Stimulated activated CD4-positive, alpha-beta T cell treated with anti-CD3 and anti-CD28 coated beads, Interleukin-2, amount 100 ng/mL, for 24 hours (primary cell): ENCODE data around the gene CYP2B6.
"Not testable (repeated sequence)": the region's sequence is repeated elsewhere in the genome, so short reads cannot be mapped to it uniquely, and the experiment has no call there.

Experiments
- DNase-seq, 2 donors: peaks; one replicate each; pipeline ENCODE4 v3.0.0-alpha.2; 2020

Gene CYP2B6

DNA sequence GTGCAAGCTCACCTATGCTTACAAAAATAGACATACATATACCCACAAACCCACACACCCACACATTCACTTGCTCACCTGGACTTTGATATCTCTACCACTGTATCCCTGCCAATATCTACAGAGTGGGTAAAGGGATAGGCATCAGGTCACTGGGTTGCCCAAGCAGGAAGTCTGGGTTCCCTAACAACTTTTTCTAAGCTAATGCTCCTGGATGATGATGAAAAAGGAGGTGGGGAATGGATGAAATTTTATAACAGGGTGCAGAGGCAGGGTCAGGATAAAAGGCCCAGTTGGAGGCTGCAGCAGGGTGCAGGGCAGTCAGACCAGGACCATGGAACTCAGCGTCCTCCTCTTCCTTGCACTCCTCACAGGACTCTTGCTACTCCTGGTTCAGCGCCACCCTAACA lies at the start of gene CYP2B6:
Gene CYP2B6, plus strand, starts transcription at position 311 of the 410 bp plus-strand sequence. Its CDS starts 24 bp downstream, at position 335.
- DNase-seq, result no peak

DNA sequence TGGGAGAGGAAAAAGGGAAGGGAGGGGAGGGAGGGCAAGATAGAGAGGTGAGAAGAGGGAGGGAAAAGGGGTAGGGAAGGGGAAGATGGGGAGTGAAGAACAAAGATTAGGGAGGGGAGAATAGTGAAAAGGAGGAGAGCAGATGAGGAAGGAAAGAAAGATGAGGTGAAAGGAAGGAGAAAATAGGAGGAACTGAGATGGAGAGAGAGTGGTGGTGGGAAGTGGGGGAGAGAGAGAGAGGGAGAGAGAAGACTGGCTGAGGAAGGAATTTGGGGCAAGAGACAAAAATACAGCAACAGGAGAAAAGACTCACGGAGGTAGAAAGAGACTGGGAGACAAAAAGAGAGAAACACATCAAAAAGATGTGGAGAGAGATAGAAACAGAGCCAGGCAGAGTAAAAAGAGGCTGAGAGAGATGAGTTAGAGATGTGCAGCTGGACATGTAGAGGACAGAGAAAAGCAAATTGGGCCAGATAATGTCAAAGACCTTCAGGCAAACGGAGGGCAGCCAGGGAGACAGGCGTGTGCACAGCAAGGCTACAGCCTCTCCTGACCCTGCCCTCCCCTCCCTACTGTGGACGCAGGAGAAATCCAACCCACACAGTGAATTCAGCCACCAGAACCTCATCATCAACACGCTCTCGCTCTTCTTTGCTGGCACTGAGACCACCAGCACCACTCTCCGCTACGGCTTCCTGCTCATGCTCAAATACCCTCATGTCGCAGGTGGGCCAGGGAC lies 49.4 kb upstream of the CYP2B6 start:
- DNase-seq, result no peak

GRCh38 chr19:40945645-40946044 lies 45.4 kb upstream of the CYP2B6 start:
- no peak for DNase-seq

GRCh38 chr19:40947114-40947513 lies 44.0 kb upstream of the CYP2B6 start:
- no peak for DNase-seq

GRCh38 chr19:40947573-40947972 lies 43.5 kb upstream of the CYP2B6 start:
- DNase-seq, result no peak

GRCh38 chr19:40948580-40949299 lies 42.3 kb upstream of the CYP2B6 start:
- no peak for DNase-seq

DNA sequence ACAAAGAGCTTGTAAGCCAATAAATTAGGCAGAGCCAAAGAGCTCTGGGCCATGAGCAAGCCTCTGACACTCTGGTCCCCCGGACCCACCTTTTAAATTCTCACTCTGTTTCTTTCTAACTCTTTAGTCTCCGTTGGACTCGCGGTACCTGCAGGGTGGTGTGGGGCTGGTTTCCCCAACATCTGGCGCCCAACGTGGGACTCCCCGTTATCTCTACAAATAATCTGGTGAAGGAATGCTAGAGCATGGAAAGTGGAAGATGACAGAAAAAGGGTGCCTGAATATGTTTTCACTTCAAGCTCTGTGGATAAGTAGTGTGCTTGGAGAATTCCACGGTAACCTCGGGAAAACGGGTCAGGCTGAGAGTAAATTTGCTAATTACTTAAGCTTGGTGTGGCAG lies 36.5 kb upstream of the CYP2B6 start:
- no peak for DNase-seq

- DNase-seq, result no peak
Measured at GRCh38 chr19:40959338-40959737, 31.7 kb upstream of the CYP2B6 start.

DNA sequence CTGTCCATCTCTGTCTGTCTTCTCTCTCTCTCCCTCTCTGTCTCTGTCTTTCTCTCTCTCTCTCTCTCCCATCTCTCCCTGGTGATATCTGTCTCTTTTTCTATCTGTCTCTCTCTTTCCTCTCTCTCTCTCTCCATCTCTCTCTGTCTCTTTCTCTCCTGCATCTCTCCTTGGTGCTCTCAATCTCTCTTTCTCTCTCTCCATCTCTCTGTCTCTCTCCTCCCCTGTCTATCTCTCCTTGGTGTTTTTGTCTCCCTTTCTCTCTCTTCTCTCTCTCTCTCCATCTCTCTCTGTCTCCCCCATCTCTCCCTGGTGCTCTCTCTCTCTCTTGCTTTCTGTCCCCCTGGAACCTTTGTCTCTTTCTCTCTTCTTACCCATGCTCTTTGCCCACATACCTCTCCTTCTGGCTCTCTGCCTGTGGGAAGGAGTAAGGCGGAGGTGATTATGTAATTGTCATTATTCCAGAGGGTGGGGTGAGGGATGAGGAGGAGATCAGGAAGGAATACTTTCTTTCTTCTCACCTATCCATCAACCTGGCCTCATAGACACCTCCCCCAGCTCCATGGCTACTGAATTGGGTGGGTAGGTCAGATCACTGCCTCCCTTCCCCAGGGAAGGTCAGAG lies 30.9 kb upstream of the CYP2B6 start:
- no peak for DNase-seq

DNA sequence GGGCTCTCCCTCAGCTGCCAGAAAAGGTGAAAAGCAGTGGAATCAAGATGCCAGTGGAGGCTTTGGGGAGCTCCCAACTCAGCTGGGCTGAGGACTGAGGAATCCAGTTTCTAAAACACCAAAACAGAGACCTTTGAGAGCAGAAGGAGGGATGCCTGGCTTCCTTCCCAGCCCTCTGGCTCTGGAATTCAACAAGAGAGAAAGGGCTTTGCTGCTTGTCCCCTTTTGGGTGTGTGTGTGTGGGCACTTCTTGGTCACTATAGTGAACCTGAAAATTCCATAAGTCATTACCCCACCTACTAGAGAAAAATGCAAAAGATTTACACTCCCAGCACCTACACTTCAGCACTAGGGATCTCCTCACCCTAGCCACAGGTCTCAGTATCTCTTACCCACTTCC lies 30.3 kb upstream of the CYP2B6 start:
- DNase-seq, result no peak

DNA sequence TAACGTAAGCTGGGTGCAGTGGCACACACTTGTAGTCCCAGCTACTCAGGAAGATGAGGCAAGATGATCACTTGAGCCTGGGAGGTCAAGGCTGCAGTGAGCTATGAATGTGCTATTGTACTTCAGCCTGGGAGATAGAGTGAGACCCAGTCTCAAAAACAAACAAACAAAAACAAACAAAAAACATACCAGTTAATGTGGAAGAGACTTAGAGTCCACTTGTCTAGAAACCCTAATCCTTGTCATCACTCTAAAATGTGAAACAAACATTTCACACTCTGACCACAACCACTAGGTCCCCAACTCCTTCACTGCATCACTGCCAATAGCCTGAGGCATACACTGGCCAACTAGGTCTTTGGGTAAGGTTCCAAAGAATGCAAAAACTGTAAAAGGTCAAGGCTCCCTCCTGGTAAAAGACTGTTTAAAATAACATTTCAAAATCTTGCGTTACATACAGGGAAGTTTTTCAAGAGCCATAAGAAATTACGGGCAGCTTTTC lies 28.6 kb upstream of the CYP2B6 start:
- no peak for DNase-seq

GRCh38 chr19:40964361-40964760 lies 26.7 kb upstream of the CYP2B6 start:
- DNase-seq, result not testable (repeated sequence)

- not testable (repeated sequence) for DNase-seq
Measured at GRCh38 chr19:40965351-40965750, 25.7 kb upstream of the CYP2B6 start.

- not testable (repeated sequence) for DNase-seq
Measured at GRCh38 chr19:40966591-40966990, 24.5 kb upstream of the CYP2B6 start.

DNA sequence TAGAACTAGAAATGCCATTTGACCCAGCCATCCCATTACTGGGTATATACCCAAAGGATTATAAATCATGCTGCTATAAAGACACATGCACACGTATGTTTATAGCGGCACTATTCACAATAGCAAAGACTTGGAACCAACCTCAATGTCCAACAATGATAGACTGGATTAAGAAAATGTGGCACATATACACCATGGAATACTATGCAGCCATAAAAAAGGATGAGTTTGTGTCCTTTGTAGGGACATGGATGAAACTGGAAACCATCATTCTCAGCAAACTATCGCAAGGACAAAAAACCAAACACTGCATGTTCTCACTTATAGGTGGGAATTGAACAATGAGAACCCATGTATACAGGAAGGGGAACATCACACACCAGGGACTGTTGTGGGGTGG lies 23.0 kb upstream of the CYP2B6 start:
- not testable (repeated sequence) for DNase-seq

- DNase-seq, result not testable (repeated sequence)
Measured at GRCh38 chr19:40969721-40970120, 21.4 kb upstream of the CYP2B6 start.

- DNase-seq, result not testable (repeated sequence)
Measured at GRCh38 chr19:40970396-40971345, 20.4 kb upstream of the CYP2B6 start.

- peak; percentile 80 to 85 for DNase-seq
Measured at GRCh38 chr19:40974633-40975037, 16.4 kb upstream of the CYP2B6 start.

DNA sequence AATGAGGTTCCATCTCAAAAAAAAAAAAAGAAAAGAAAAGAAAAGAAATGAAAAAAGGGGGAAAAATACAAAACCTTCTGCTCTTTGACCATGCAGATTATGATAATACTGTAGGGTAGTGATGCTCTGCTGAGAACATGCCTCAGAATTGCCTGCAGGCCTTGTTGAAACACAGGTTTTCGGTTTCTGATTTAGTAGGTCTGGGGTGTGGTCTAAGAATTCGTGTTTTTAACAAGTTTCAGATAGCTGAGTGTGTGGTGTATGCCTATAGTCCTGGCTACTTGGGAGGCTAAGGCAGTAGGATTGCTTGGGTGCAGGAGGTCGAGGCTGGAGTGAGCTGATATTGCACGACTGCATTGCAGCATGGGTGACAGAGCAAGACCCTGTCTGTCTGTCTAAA lies 14.9 kb upstream of the CYP2B6 start:
- no peak for DNase-seq

DNA sequence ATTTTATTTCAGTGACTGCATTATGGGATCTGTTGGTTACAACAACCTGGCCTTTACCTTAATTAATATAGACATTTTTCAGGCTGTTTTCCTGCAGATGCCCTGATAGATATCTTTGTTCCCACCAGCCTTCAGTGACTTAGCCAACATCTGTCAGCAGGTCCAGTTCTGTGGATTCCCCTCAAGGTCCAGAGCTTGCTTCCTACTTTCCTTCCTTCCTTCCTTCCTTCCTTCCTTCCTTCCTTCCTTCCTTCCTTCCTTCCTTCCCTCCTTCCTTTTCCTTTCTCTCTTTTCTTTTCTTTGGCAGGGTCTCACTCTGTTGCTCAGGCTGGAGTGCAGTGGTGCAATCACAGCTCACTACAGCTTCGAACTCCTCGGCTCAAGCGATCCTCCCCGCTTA lies 14.4 kb upstream of the CYP2B6 start:
- DNase-seq, result no peak

DNA sequence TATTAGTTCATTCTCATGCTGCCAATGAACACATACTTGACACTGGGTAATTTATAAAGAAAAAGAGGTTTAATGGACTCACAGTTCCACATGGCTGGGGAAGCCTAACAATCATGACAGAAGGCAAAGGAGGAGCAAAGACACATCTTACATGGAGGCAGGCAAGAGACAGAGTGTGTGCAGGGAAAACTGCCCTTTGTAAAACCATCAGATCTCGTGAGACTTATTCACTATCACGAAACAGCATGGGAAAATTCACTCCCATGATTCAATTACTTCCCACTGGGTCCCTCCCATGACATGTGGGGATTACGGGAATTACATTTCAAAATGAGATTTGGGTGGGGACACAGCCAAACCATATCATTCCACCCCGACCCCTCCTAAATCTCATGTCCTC lies 11.3 kb upstream of the CYP2B6 start:
- DNase-seq, result not testable (repeated sequence)

DNA sequence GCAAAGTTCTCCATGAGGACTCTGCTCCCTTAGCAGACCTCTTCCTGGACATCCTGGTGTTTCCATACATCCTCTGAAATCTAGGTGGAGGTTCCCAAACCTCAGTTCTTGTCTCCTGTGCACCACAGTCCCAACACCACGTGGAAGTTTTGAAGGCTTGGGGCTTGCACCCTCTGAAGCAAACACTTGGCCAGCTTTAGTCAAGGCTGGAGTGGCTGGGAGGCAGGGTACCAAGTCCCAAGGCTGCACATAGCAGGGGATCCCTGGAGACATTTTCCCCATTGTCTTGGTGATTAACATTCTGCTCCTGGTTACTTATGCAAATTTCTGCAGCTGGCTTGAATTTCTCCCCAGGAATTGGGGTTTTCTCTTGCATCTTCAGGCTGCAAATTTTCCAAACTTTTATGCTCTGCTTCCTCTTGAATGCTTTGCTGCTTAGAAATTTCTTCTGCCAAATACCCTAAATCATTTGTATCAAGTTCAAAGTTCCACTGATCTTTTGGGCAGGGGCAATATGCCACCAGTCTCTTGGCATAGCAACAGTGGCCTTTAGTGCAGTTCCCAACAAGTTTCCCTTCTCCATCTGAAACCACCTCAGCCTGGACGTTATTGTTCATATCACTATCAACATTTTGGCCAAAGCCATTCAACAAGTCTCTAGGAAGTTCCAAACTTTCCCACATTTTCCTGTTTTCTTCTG lies 10.2 kb upstream of the CYP2B6 start:
- DNase-seq, result not testable (repeated sequence)
